ACC112 (cell line): ENCODE results near the gene SERPINB13.
A peak's percentile ranks its signal among the peaks of the same experiment; 100 is the strongest.
"Not testable (repeated sequence)": the region's sequence is repeated elsewhere in the genome, so short reads cannot be mapped to it uniquely, and the experiment has no call there.

ENCODE experiments used
- H2AFZ ChIP-seq: fragments of 200-600 bp; sonication (generic); one replicate; pipeline ENCODE4 v1.6.0; 2017; ENCODE audit warnings: antibody characterized with exemption, low read length; ENCODE audit not compliant: unreplicated experiment
- H3K27ac ChIP-seq: fragments of 200-600 bp; sonication (generic); 2 replicates; pipeline ENCODE4 v1.5.1; 2014; ENCODE audit warnings: low read depth, mild to moderate bottlenecking, antibody characterized with exemption, low read length, moderate library complexity
- H3K27me3 ChIP-seq: fragments of 200-600 bp; sonication (generic); 2 replicates; pipeline ENCODE4 v1.6.1; 2014; ENCODE audit warnings: mild to moderate bottlenecking, antibody characterized with exemption, low read length, moderate library complexity, mixed read lengths; ENCODE audit not compliant: insufficient read depth
- H3K36me3 ChIP-seq: fragments of 200-600 bp; sonication (generic); 2 replicates; pipeline ENCODE4 v1.6.1; 2016; ENCODE audit warnings: mild to moderate bottlenecking, antibody characterized with exemption, low read length, moderate library complexity, mixed read lengths; ENCODE audit not compliant: insufficient read depth
- H3K4me1 ChIP-seq: fragments of 200-600 bp; sonication (generic); one replicate; pipeline ENCODE4 v1.6.1; 2016; ENCODE audit warnings: low read length, mixed read lengths; ENCODE audit not compliant: insufficient read depth, unreplicated experiment, control insufficient read depth
- H3K4me3 ChIP-seq: fragments of 200-600 bp; sonication (generic); 2 replicates; pipeline ENCODE4 v1.5.1; 2014; ENCODE audit warnings: mild to moderate bottlenecking, low read depth, low read length
- H3K79me2 ChIP-seq: fragments of 200-600 bp; sonication (generic); one replicate; pipeline ENCODE4 v1.6.0; 2016; ENCODE audit warnings: low read length; ENCODE audit not compliant: control insufficient read depth, unreplicated experiment, insufficient read depth

The SERPINB13 gene

DNA sequence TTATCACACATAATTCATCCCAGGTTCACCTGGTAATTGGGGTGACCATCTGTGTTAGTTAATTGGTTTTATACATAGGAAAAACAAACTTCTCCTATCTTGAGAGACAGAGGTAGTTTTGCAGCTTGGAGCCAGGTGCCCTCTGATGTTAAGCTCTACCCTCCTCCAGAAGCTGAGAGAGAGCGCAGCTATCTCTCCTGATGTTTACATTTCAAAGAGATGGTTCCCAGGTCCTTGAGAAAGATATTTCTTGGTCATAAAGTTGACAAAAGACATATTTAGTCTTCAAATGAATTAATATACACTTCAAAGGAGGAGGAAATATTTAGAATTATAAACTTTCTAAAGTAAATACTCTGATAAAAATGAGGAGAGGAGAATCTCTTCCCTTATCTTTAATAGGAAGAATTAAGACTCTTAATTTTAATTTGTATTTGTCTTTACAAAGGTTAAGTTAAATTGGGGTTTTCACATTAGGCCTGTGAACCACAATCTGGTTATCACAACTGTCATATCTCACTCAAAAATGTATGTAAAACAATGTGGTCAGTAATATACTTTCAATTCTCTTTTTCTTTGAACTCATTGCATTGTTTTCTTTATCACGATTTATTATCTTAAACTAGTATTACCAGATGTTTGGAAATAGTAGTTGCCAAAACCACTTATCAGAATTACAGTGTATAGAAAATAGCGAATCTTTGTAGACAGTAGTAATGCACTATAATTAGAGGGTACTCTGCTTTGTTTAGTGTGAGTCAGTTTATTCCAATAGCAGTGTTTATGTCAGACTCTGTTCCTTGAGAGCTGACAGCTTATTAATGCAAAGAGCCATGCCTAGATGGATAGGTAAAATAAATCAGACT, 30.1 kb downstream of the SERPINB13 start:
- Histone ChIP-seq H3K4me3 (no peak overlapping the region), H3K4me1 (no peaks in the 10 kb centered on the region), H3K36me3 (no peaks in the 10 kb centered on the region), H3K27me3 (0 out of 2 replicates have a peak, but pooled peaks cover 4% of the 10 kb centered on the region), H3K27ac (no peak overlapping the region), H3K79me2 (no peaks in the 10 kb centered on the region), H2AFZ (no peak overlapping the region)

DNA sequence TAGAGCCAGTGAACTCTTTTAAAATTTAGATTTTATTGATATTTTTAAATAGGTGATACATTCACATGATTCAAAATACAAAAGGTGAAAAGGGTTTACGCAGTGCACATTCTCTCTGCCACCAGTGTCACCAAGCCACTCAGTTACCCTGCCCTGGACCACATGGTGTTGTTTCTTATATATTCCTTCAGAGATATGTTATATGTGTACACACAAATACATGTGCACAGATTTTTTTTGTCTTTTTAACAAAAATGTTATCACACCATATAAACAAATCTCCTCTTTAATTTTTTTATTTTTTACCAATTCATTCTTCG, 30.7 kb downstream of the SERPINB13 start:
- Histone ChIP-seq H2AFZ (no peak overlapping the region), H3K27me3 (0 out of 2 replicates have a peak, but pooled peaks cover 4% of the 10 kb centered on the region), H3K27ac (no peak overlapping the region), H3K4me1 (no peaks in the 10 kb centered on the region), H3K4me3 (no peak overlapping the region), H3K79me2 (no peaks in the 10 kb centered on the region), H3K36me3 (no peaks in the 10 kb centered on the region)

DNA sequence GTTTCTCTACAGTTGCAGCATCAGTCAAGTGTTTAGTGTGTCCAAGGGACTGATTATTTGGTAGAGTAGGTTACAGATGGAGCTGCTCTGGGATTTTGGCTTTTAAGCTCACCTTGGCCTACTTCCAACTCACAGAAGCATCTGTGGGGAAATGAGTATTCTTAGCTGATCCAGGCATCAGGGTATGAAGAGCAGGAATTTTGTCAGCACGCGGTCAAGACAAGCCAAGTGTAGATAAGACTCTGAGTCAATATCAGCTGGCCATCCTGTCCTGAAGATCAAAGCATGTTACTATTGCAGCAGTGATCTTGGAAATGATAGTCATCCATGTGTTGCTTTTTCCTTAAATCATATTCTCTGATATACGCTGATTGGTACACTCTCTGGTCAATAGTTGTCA, 32.5 kb downstream of the SERPINB13 start:
- Histone ChIP-seq H3K4me1 (no peaks in the 10 kb centered on the region), H3K27ac (no peak overlapping the region), H3K79me2 (no peaks in the 10 kb centered on the region), H2AFZ (no peak overlapping the region), H3K27me3 (0 out of 2 replicates have a peak, but pooled peaks cover 4% of the 10 kb centered on the region), H3K36me3 (no peaks in the 10 kb centered on the region), H3K4me3 (no peak overlapping the region)

DNA sequence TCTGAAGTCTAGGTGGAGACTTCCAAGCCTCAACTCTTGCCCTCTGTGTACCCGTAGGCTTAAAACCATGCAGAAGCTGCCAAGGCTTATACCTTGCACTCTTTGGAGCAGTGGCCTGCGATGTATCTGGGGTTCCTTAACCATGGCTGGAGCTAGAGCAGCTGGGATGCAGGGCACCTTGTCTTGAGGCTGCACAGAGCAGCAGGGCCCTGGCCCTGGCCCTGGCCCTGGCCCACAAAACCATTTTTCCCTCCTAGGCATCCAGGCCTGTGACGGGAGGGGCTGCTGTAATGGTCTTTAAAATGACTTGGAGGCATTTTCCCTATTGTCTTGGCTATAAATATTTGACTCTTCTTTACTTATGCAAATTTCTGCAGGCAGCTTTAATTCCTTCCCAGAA, 37.7 kb downstream of the SERPINB13 start:
- H2AFZ ChIP-seq: no peak overlapping the region
- no peaks in the 10 kb centered on the region for H3K36me3 ChIP-seq
- no peak overlapping the region for H3K27ac ChIP-seq
- no peaks in the 10 kb centered on the region for H3K4me1 ChIP-seq
- no peaks in the 10 kb centered on the region for H3K27me3 ChIP-seq
- H3K79me2 ChIP-seq: no peaks in the 10 kb centered on the region
- no peak overlapping the region for H3K4me3 ChIP-seq

DNA sequence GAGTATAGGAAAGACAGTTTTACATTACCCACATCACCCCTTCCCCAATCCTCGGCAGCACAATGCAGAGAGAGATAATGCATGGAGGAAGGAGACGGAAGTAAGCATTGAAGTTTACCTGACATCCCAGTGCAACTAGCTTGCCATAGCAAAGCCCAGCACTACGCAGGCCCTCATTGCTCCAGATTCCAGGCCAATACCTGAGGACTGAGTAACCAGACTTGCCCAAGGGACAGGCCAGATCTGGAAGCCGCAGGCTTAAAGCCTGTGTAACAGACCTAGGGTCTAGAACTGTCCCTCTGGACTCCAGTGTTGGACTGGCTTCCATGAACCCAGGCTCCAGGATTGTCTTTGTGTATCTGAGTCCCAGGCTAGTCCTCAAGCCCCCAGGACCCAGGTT, 39.3 kb downstream of the SERPINB13 start:
- Histone ChIP-seq H3K79me2 (no peaks in the 10 kb centered on the region), H2AFZ (no peak overlapping the region), H3K27me3 (no peaks in the 10 kb centered on the region), H3K36me3 (no peaks in the 10 kb centered on the region), H3K4me1 (no peaks in the 10 kb centered on the region), H3K27ac (no peak overlapping the region), H3K4me3 (no peak overlapping the region)

GRCh38 chr18:63627819-63628218, 40.7 kb downstream of the SERPINB13 start:
- no peaks in the 10 kb centered on the region for H3K4me1 ChIP-seq
- H2AFZ ChIP-seq: no peak overlapping the region
- no peaks in the 10 kb centered on the region for H3K79me2 ChIP-seq
- H3K27ac ChIP-seq: no peak overlapping the region
- H3K36me3 ChIP-seq: no peaks in the 10 kb centered on the region
- no peaks in the 10 kb centered on the region for H3K27me3 ChIP-seq
- H3K4me3 ChIP-seq: no peak overlapping the region

DNA sequence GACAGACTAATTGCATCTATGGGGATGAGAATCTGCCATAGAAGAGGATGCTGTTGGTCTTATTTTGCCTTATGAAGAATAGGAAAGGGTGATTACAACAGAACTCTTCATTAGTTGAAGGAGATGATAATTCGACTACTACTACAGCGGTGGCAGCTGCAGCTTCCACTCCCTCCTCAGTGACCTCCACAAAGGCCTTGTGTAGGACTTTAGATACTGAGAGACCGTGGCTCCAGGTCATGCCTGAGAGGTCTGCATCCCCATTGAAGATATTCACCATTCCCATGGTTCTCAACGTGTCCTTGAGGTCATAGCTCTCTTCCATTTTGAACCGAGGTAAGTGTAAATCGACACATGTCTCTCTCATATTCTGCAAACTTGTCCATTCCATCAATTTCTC, 50.6 kb downstream of the SERPINB13 start:
- Histone ChIP-seq H3K27ac (no peak overlapping the region), H3K79me2 (no peaks in the 10 kb centered on the region), H3K4me1 (peaks cover 3% of the 10 kb centered on the region), H3K36me3 (no peaks in the 10 kb centered on the region), H3K4me3 (no peak overlapping the region), H3K27me3 (no peaks in the 10 kb centered on the region), H2AFZ (no peak overlapping the region)

- H3K36me3 ChIP-seq, H3K4me3 ChIP-seq, H2AFZ ChIP-seq, H3K27me3 ChIP-seq, H3K79me2 ChIP-seq, H3K4me1 ChIP-seq: not testable (repeated sequence)
- peak overlapping the region; percentile 11; the same call in 1 of the 2 replicates for H3K27ac ChIP-seq
Measured at GRCh38 chr18:63641157-63641680, 54.1 kb downstream of the SERPINB13 start.

GRCh38 chr18:63642668-63643356, 55.7 kb downstream of the SERPINB13 start:
- not testable (repeated sequence) for H3K4me3 ChIP-seq, H3K27ac ChIP-seq, H3K4me1 ChIP-seq, H3K36me3 ChIP-seq, H3K27me3 ChIP-seq, H2AFZ ChIP-seq, H3K79me2 ChIP-seq

DNA sequence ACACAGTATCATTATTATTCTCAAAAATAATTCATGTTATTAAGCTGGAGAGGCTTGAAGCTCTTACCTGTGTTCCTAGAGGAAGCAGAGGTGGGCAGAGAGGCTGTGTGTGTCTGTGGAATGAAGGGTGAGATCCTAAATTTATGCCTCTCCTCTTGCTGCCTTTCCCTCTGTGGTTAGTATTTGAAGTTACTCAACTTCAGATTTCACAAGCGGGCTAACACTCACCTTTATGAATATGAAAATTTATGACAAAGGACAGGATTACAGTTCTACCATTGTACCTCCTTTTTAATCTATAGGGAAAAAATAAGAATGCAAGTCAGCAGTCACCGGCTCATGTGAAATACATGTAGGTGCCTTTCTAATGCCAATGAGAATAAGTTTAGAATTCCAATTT, 57.0 kb downstream of the SERPINB13 start, which contains the start of gene SERPINB4:
Gene SERPINB4 (minus strand): TSS at position 115 of the 400 bp plus-strand sequence. CDS start 679 bp downstream, outside the sequence.
- not testable (repeated sequence) for H3K27ac ChIP-seq, H2AFZ ChIP-seq, H3K27me3 ChIP-seq, H3K79me2 ChIP-seq, H3K36me3 ChIP-seq, H3K4me1 ChIP-seq, H3K4me3 ChIP-seq

DNA sequence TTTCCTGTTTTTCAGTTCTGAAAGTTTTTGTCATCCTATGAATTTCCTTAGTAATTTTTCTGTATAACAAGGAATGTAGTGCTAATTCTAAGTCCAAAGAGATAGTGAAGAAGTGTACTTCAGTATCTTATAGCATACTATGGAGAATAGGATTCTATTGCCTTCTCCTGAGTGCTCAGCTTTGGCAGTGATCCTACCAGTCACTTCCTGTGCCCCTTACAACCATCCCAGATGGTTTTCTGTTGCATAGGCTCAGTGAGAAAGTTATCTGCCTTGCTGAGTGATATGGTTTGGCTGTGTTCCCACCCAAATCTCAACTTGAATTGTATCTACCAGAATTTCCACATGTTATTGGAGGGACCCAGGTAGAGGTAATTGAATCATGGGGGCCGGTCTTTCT, 57.6 kb downstream of the SERPINB13 start:
- not testable (repeated sequence) for H2AFZ ChIP-seq, H3K4me1 ChIP-seq, H3K27me3 ChIP-seq, H3K4me3 ChIP-seq, H3K36me3 ChIP-seq, H3K27ac ChIP-seq, H3K79me2 ChIP-seq
